ENCODE measurements around the gene NPAS3. TPM values are rescaled to one million over a fixed set of nuclear protein-coding genes. Genes with fewer than 3 reads are reported as not detected.

Gene NPAS3
- total and polyA plus RNA-seq, 2 of the 13 experiments (the other 11 are each of a cell fraction or from before 2014, with no cell fraction given) = not detected

GRCh38 chr14:33524244-33524643 lies 585.6 kb downstream of the NPAS3 start:
- no TSS peak for BruUV-seq (replicated peaks)
- FAIRE-seq = no peak

GRCh38 chr14:33525626-33526025 lies 586.9 kb downstream of the NPAS3 start:
- Histone ChIP-seq H3K79me2 (ENCODE audit: insufficient read depth, low read length) (no peaks in the 10 kb centered on the region), H4K20me1 (ENCODE audit: insufficient read depth, low read length) (no peaks in the 10 kb centered on the region), H3K9me3 (ENCODE audit: low read length) (no peaks in the 10 kb centered on the region), H3K27ac (ENCODE audit: extremely low read length, insufficient read depth, low read length) (no peak overlapping the region), H3K4me2 (ENCODE audit: low read depth, low read length) (no peak overlapping the region), H3K27me3 (ENCODE audit: control insufficient read depth in 1 of 2, insufficient read depth in 2 of 2, low read length in 2 of 2) (peaks cover 0 to 6% of the 10 kb centered on the region in 2 experiments; a peak in 1 of 5 replicates), H3K9ac (ENCODE audit: insufficient read depth, low read depth, low read length) (no peak overlapping the region), H3K4me1 (ENCODE audit: insufficient read depth, low read length) (no peaks in the 10 kb centered on the region), H3K36me3 (replicated peaks in 1 of 2; ENCODE audit: control insufficient read depth in 1 of 2, insufficient read depth in 2 of 2, low read length in 2 of 2) (no peaks in the 10 kb centered on the region), H3K4me3 (replicated peaks in 1 of 3; ENCODE audit: insufficient read depth in 1 of 3, low read depth in 2 of 3, low read length in 3 of 3) (no peak overlapping the region), H2AFZ (ENCODE audit: low read length) (no peak overlapping the region)
- no TSS peak for BruUV-seq (replicated peaks)
- ATAC-seq (no peak), DNase-seq (ENCODE audit: low spot score) (no peak), FAIRE-seq (no peak)
- in situ Hi-C loops (cut with HindIII; ENCODE audit: extremely low pct_ligation_motif_present, low pct_unique_long_range_greater_than_20kb) = no loop called here
- whole genome bisulfite sequencing (ENCODE audit: low lambda C conversion rate) = 4% methylated on average over 3 of the region's 3 CpGs
- CTCF ChIA-PET (ENCODE audit: low intra/inter-chr PET ratio, low total read pairs) = no interaction called here
- intact Hi-C loops (cut with micrococcal nuclease; ENCODE audit: unreplicated experiment) = no loop called here
- POLR2A ChIA-PET = no interaction called here
- no peak for TF ChIP-seq GPBP1L1 (CRISPR knock-in tag; IDR thresholded peaks at IDR 0.05)
- no peak for TF ChIP-seq SNAI1 (CRISPR knock-in tag; IDR thresholded peaks at IDR 0.05; ENCODE audit: borderline replicate concordance)
- TF ChIP-seq PHB2 (IDR thresholded peaks at IDR 0.05; ENCODE audit: partially characterized antibody) = no peak
- no peak for TF ChIP-seq ZNF235 (CRISPR knock-in tag; IDR thresholded peaks at IDR 0.05; ENCODE audit: borderline replicate concordance)
- TF ChIP-seq MTF1 (CRISPR knock-in tag; IDR thresholded peaks at IDR 0.05) = no peak
- TF ChIP-seq REST (IDR thresholded peaks at IDR 0.05; ENCODE audit: borderline replicate concordance in 1 of 2, low read depth in 1 of 2, low read length in 2 of 2) = no peak
- no peak for TF ChIP-seq ZMAT3 (CRISPR knock-in tag; conservative IDR thresholded peaks at IDR 0.05)
- TF ChIP-seq ZNF441 (CRISPR knock-in tag; IDR thresholded peaks at IDR 0.05; ENCODE audit: borderline replicate concordance) = no peak
- no peak for TF ChIP-seq MATR3 (CRISPR knock-in tag; IDR thresholded peaks at IDR 0.05)

More at GRCh38 chr14:33524244-33524643, 585.6 kb downstream of the NPAS3 start:
- Histone ChIP-seq H3K4me3 (replicated peaks in 1 of 3; ENCODE audit: insufficient read depth in 1 of 3, low read depth in 2 of 3, low read length in 3 of 3) (no peak overlapping the region), H3K4me2 (ENCODE audit: low read depth, low read length) (no peak overlapping the region), H3K4me1 (ENCODE audit: insufficient read depth, low read length) (no peaks in the 10 kb centered on the region), H3K9ac (ENCODE audit: insufficient read depth, low read depth, low read length) (no peak overlapping the region), H3K27me3 (ENCODE audit: control insufficient read depth in 1 of 2, insufficient read depth in 2 of 2, low read length in 2 of 2) (peaks cover 0 to 17% of the 10 kb centered on the region in 2 experiments; a peak in 2 of 5 replicates), H3K79me2 (ENCODE audit: insufficient read depth, low read length) (no peaks in the 10 kb centered on the region), H3K27ac (ENCODE audit: extremely low read length, insufficient read depth, low read length) (no peak overlapping the region), H3K9me3 (ENCODE audit: low read length) (no peaks in the 10 kb centered on the region), H2AFZ (ENCODE audit: low read length) (no peak overlapping the region), H3K36me3 (replicated peaks in 1 of 2; ENCODE audit: control insufficient read depth in 1 of 2, insufficient read depth in 2 of 2, low read length in 2 of 2) (no peaks in the 10 kb centered on the region), H4K20me1 (ENCODE audit: insufficient read depth, low read length) (no peaks in the 10 kb centered on the region)
- no peak for TF ChIP-seq ZBTB46 (CRISPR knock-in tag; IDR thresholded peaks at IDR 0.05; ENCODE audit: borderline replicate concordance)
- DNase-seq (ENCODE audit: low spot score) (no peak), ATAC-seq (no peak)
- CTCF ChIA-PET (ENCODE audit: low intra/inter-chr PET ratio, low total read pairs) = no interaction called here
- POLR2A ChIA-PET = no interaction called here
- WGBS (ENCODE audit: low lambda C conversion rate) = 1% methylated on average over 1 of the region's 1 CpG
- intact Hi-C loops (cut with micrococcal nuclease; ENCODE audit: unreplicated experiment) (no loop called here), in situ Hi-C loops (cut with HindIII; ENCODE audit: extremely low pct_ligation_motif_present, low pct_unique_long_range_greater_than_20kb) (no loop called here)

All from HepG2 (cell line).